ENCODE data around the gene HSPA9. TPM values are rescaled to one million over a fixed set of nuclear protein-coding genes. Genes with fewer than 3 reads are reported as not detected.

HSPA9 gene
- total RNA-seq, 1 donor from 2014 or later, result 197 TPM

GRCh38 chr5:138596105-138596881, 21.1 kb upstream of the HSPA9 start:
- DNase-seq (ENCODE audit: extremely low read depth, low read depth, low spot score), result no peak

GRCh38 chr5:138595180-138595795, 20.1 kb upstream of the HSPA9 start:
- DNase-seq (ENCODE audit: extremely low read depth, low read depth, low spot score), result no peak

GRCh38 chr5:138594305-138595058, 19.3 kb upstream of the HSPA9 start:
- DNase-seq (ENCODE audit: extremely low read depth, low read depth, low spot score), result no peak

GRCh38 chr5:138588013-138588788, 13.0 kb upstream of the HSPA9 start:
- no peak for DNase-seq (ENCODE audit: extremely low read depth, low read depth, low spot score)

GRCh38 chr5:138585157-138585556, 10.0 kb upstream of the HSPA9 start:
- no peak for DNase-seq (ENCODE audit: extremely low read depth, low read depth, low spot score)

GRCh38 chr5:138583984-138584637, 8.9 kb upstream of the HSPA9 start:
- DNase-seq (ENCODE audit: extremely low read depth, low read depth, low spot score), result no peak

- DNase-seq (ENCODE audit: extremely low read depth, low read depth, low spot score), result no peak
Observed at GRCh38 chr5:138582959-138583358, 7.8 kb upstream of the HSPA9 start.

GRCh38 chr5:138580777-138581176, 5.6 kb upstream of the HSPA9 start:
- DNase-seq (ENCODE audit: extremely low read depth, low read depth, low spot score), result no peak

GRCh38 chr5:138580001-138580400, 4.8 kb upstream of the HSPA9 start:
- no peak for DNase-seq (ENCODE audit: extremely low read depth, low read depth, low spot score)

- DNase-seq (ENCODE audit: extremely low read depth, low read depth, low spot score), result no peak
Observed at GRCh38 chr5:138579517-138579863, 4.3 kb upstream of the HSPA9 start.

- DNase-seq (ENCODE audit: extremely low read depth, low read depth, low spot score), result no peak
Observed at GRCh38 chr5:138577452-138577851, 2.3 kb upstream of the HSPA9 start.

GRCh38 chr5:138574744-138575193, 432 bp downstream of the HSPA9 start:
- no peak for DNase-seq (ENCODE audit: extremely low read depth, low read depth, low spot score)

- no peak for DNase-seq (ENCODE audit: extremely low read depth, low read depth, low spot score)
Observed at GRCh38 chr5:138573949-138574670, 1.1 kb downstream of the HSPA9 start.

- no peak for DNase-seq (ENCODE audit: extremely low read depth, low read depth, low spot score)
Observed at GRCh38 chr5:138573223-138573622, 2.0 kb downstream of the HSPA9 start.

GRCh38 chr5:138570871-138571270, 4.3 kb downstream of the HSPA9 start:
- no peak for DNase-seq (ENCODE audit: extremely low read depth, low read depth, low spot score)

- DNase-seq (ENCODE audit: extremely low read depth, low read depth, low spot score), result no peak
Observed at GRCh38 chr5:138569782-138570181, 5.4 kb downstream of the HSPA9 start.

GRCh38 chr5:138568061-138568824, 7.0 kb downstream of the HSPA9 start:
- DNase-seq (ENCODE audit: extremely low read depth, low read depth, low spot score), result no peak

GRCh38 chr5:138566792-138567191, 8.4 kb downstream of the HSPA9 start:
- DNase-seq (ENCODE audit: extremely low read depth, low read depth, low spot score), result no peak

All from glomerular endothelial cell (primary cell).